Brain microvascular endothelial cell (primary cell): ENCODE data around the gene REXO4.

Experiments
- DNase-seq: peaks from one replicate; pipeline ENCODE4 v3.0.0-alpha.2; 2020
- H3K27ac ChIP-seq: fragments of 250-450 bp; sonication (Bioruptor Pico); 2 replicates; pipeline ENCODE4 v1.5.1; 2020; ENCODE audit warnings: mild to moderate bottlenecking, moderate library complexity
- H3K27me3 ChIP-seq: fragments of 250-450 bp; sonication (Bioruptor Pico); replicated peaks from 2 replicates; pipeline ENCODE4 v1.5.1; 2020; ENCODE audit warnings: mild to moderate bottlenecking
- H3K36me3 ChIP-seq: fragments of 250-450 bp; sonication (Bioruptor Pico); replicated peaks from 2 replicates; pipeline ENCODE4 v1.5.1; 2020; ENCODE audit warnings: mild to moderate bottlenecking
- H3K4me3 ChIP-seq: 2 replicates; pipeline ENCODE4 v1.5.1; 2011; ENCODE audit warnings: low read depth, mild to moderate bottlenecking, control low read depth, low read length, moderate library complexity
- CTCF ChIP-seq: IDR thresholded peaks from 2 replicates; pipeline ENCODE4 v1.5.1; 2011; ENCODE audit warnings: low read depth, mild to moderate bottlenecking, moderate library complexity, low read length, control low read depth, inconsistent platforms; ENCODE audit errors: missing control alignments
- in situ Hi-C: cut with HindIII; loops from 2 replicates; pipeline ENCODE4 v1.10.0; 2017; ENCODE audit warnings: low sequenced_read_pairs, low pct_ligation_motif_present

REXO4 gene

DNA sequence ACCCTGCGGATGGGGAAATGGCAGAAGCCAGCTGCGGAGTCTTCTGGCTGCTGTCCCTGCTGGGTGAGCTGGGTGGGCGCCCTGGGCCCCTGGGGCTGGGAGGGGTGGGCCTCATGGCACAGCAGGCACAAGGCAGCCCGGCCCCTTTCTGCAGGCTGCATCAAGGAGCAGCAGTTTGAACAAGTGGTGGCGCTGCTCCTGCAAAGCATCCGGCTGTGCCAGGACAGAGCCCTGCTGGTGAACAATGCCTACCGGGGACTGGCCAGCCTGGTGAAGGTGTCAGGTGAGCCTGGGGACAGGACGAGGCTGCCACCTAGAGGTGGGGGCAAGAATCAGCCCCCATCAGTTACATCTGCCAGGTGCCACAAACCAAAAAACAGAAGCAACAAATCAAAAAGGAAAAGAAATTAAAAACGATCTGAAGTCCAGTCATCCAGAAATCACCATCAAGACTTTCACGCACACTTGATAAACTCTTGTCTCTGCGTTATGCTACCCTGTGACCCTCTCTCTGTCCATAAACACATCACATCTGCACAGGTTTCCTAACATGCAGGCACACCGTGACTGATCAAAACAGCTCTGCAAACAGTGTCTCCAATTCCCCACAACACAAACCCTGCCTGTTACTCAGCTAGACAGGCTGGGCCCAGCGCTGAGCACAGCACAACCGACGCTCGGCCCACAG is 13.9 kb downstream of the REXO4 start:
- Histone ChIP-seq H3K27me3 (no peaks in the 10 kb centered on the region), H3K27ac (no peak overlapping the region), H3K36me3 (peaks cover 27% of the 10 kb centered on the region), H3K4me3 (no peak overlapping the region)
- peak; percentile 68 for TF ChIP-seq CTCF
- DNase-seq = no peak
- in situ Hi-C loops = no loop called here

DNA sequence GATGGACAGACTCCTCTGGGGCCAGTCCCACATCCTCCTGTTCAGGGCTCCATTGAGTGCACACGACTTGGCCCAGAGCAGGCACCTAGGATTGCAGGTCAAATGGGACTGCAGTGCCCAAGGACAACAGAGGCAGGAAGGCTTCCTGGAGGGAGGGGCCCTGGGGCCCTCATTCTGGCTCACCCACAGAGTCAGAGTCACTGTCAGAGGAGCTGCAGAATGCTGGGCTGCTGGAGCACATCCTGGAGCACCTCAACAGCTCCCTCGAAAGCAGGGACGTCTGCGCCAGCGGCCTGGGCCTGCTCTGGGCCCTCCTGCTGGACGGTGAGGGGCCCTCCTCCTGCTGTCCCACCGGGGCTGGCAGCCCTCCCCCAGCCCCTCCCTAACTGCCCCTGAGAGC is 15.1 kb downstream of the REXO4 start:
- peaks cover 24% of the 10 kb centered on the region for H3K36me3 ChIP-seq
- no peaks in the 10 kb centered on the region for H3K27me3 ChIP-seq
- in situ Hi-C loops = no loop called here
- no peak overlapping the region for H3K4me3 ChIP-seq
- no peak for DNase-seq
- H3K27ac ChIP-seq = no peak overlapping the region
- TF ChIP-seq CTCF = no peak

- Histone ChIP-seq H3K27me3 (no peaks in the 10 kb centered on the region), H3K36me3 (peaks cover 14% of the 10 kb centered on the region), H3K27ac (no peak overlapping the region), H3K4me3 (no peak overlapping the region)
- in situ Hi-C loops = no loop called here
- no peak for TF ChIP-seq CTCF
- DNase-seq = no peak
Observed at GRCh38 chr9:133401588-133401987, 16.2 kb downstream of the REXO4 start.

GRCh38 chr9:133400292-133400691 is 17.5 kb downstream of the REXO4 start:
- Histone ChIP-seq H3K27me3 (no peaks in the 10 kb centered on the region), H3K27ac (no peak overlapping the region), H3K36me3 (peaks cover 4% of the 10 kb centered on the region), H3K4me3 (no peak overlapping the region)
- DNase-seq = no peak
- TF ChIP-seq CTCF = no peak
- in situ Hi-C loops = no loop called here

DNA sequence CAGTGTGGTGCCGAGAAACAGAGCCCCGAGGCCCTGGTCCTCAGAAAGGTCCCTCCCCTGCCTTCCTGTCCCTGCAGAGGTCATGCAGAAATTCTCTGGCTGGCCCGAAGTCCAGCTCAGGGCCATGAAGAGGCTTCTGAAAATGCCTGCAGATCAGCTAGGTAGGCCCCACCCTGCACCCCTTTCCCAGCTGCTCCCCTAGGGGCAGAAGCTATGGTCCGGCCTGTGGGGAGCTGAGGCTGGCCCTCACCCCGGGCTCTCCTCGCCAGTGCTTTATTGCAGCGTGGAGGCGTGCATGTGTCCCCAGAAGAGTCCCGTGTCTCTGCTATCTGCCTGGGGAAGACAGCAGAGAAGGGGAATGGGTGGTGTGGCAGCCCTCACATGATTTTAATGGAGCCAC is 19.9 kb downstream of the REXO4 start:
- in situ Hi-C loops = no loop called here
- no peak for TF ChIP-seq CTCF
- H3K27ac ChIP-seq = no peak overlapping the region
- no peaks in the 10 kb centered on the region for H3K27me3 ChIP-seq
- no peaks in the 10 kb centered on the region for H3K36me3 ChIP-seq
- DNase-seq = no peak
- H3K4me3 ChIP-seq = no peak overlapping the region

DNA sequence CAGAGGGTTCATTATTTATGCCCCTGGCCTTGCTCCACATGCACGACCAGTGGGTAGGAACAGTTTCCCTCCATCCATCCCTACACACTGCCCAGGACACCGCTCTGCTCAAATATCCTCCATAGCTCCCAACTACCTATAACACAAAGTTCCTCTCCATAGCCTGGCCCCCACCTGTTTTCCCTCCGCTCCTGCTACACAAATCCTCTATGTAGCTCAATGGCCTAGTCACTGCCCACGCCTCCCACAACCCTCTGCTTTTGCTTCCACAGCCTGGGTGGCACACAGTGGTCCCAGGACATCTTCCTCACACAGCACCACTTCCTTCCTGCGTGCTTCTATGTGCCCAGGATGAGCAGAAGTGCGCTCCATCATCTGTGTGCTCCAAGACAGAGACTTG is 20.4 kb downstream of the REXO4 start:
- no peak for DNase-seq
- in situ Hi-C loops = no loop called here
- TF ChIP-seq CTCF = no peak
- Histone ChIP-seq H3K4me3 (no peak overlapping the region), H3K36me3 (no peaks in the 10 kb centered on the region), H3K27ac (no peak overlapping the region), H3K27me3 (no peaks in the 10 kb centered on the region)
